Ascending aorta (tissue), 2 donors: ENCODE measurements around the gene DYNLT1. TPM values are rescaled to one million over a fixed set of nuclear protein-coding genes. Genes with fewer than 3 reads are reported as not detected.

Experiments
- DNase-seq, 2 donors: peaks; one replicate each; pipeline ENCODE4 v3.0.0-alpha.2; 2019; ENCODE audit warnings: low spot score in 2 of 2
- H3K27ac ChIP-seq, 2 donors: fragments of 200-600 bp; sonication (generic); one replicate each; pipeline ENCODE4 v1.5.1; 2016 to 2017; ENCODE audit warnings: mild to moderate bottlenecking in 1 of 2
- H3K27me3 ChIP-seq: fragments of 200-600 bp; sonication (generic); one replicate; pipeline ENCODE4 v1.5.1; 2017
- H3K36me3 ChIP-seq, 2 donors: fragments of 200-600 bp; sonication (generic); one replicate each; pipeline ENCODE4 v1.5.1; 2016
- H3K4me1 ChIP-seq, 2 donors: fragments of 200-600 bp; sonication (generic); one replicate each; pipeline ENCODE4 v1.5.1; 2016 to 2017; ENCODE audit warnings: mild to moderate bottlenecking in 1 of 2
- H3K4me3 ChIP-seq, 2 donors: fragments of 200-600 bp; sonication (generic); one replicate each; pipeline ENCODE4 v1.5.1; 2016 to 2017; ENCODE audit warnings: mild to moderate bottlenecking in 1 of 2
- H3K9me3 ChIP-seq, 2 donors: fragments of 200-600 bp; sonication (generic); one replicate each; pipeline ENCODE4 v1.5.1; 2016
- intact Hi-C: fragments of 100-400 bp; cut with DNase I; formaldehyde crosslinking; loops from one replicate; pipeline ENCODE4 v1.15.1; 2023
- total RNA-seq: library from RNA; depleted of rRNA; stranded (reverse); fragments of >200 nt; gene quantifications from one replicate; pipeline ENCODE4 v1.1.0, GENCODE V29; 2016
- TF ChIP-seq, protein P1 (sequence below), 3 experiments: fragments of 200-600 bp in 2 of 3; fragments of 450-650 bp in 1 of 3; sonication (generic) in 2 of 3; IDR thresholded peaks; one replicate each; pipeline ENCODE4 v1.5.1; 2016 to 2019; ENCODE audit warnings: antibody characterized with exemption in 3 of 3, mild to moderate bottlenecking in 1 of 3, moderate library complexity in 1 of 3

DYNLT1 gene
- total RNA-seq, 1 donor from 2014 or later = 5.7 TPM

DNA sequence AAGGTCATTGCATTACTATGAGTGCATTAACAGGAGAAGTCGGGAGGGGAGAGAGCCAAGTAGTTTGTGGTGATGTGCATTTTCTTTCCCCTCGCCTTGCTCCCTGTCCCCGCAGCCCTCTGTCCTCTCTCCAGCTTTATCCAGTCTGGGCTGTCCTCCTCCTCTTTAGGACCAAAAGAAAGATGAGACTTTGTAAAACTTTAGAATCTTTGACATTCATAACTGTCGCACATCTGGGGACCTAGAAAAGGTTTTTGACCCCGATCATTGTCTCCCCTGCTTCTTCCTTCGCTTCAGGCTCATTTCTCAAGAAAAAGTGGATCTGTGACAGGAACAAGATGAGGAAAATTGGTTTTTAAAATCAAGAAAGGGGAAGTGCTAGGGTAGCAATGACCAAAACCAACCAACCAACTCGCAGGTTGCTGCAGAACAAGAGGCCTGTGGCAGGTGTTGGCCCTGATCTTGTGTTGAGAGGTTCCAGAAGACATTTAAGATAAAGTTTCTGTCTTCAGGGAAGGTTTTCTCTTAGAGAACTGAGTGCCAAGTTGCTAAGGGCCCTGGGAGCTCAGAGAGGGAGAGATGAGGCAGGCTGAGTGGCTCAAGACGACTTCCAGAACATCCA lies 22.9 kb upstream of the DYNLT1 start:
- Histone ChIP-seq H3K36me3 (no peaks in the 10 kb centered on the region), H3K27me3 (no peaks in the 10 kb centered on the region), H3K27ac (peak overlapping the region in 1 of 2 donors; percentile 41), H3K4me3 (no peak overlapping the region), H3K9me3 (no peaks in the 10 kb centered on the region), H3K4me1 (no peaks in the 10 kb centered on the region)
- intact Hi-C loops = no loop called here
- DNase-seq = no peak
- TF ChIP-seq, protein P1, sequence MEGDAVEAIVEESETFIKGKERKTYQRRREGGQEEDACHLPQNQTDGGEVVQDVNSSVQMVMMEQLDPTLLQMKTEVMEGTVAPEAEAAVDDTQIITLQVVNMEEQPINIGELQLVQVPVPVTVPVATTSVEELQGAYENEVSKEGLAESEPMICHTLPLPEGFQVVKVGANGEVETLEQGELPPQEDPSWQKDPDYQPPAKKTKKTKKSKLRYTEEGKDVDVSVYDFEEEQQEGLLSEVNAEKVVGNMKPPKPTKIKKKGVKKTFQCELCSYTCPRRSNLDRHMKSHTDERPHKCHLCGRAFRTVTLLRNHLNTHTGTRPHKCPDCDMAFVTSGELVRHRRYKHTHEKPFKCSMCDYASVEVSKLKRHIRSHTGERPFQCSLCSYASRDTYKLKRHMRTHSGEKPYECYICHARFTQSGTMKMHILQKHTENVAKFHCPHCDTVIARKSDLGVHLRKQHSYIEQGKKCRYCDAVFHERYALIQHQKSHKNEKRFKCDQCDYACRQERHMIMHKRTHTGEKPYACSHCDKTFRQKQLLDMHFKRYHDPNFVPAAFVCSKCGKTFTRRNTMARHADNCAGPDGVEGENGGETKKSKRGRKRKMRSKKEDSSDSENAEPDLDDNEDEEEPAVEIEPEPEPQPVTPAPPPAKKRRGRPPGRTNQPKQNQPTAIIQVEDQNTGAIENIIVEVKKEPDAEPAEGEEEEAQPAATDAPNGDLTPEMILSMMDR (IDR thresholded peaks at IDR 0.05) = no peak

DNA sequence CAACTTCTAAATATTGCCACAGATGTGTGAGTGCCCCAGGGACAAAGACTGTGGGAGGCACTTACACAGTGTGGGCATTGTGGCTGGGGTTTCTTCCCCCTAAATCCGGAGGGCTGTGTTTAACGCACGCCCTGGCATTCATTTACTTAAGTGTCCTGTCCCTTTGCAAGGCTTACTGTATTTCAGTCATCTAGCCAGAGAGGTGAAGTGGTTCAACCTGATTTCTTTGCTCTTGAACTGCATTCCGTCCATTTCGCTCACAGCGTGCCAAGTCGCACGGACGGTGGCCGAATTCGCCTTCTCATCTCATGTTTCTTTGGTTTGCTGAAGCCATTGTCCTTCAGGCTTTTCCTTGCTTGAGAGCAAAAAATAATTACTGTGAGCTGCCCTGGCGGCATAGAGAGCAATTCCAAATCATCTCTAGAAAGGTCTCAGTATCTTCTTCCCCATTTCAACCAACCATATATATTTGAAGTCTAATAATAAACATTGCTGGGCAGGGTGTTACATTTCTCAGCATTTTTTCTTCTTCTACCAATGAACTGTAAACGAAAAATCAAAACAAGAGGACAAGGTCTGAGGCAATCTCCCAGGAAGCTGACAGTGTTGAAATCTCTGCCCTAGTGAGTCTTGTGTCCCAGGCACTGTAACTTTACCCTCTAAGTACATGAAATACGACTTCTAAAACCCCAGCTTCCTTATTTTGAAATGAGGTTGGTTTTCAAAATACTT lies 22.3 kb upstream of the DYNLT1 start:
- no peak overlapping the region for H3K4me3 ChIP-seq
- intact Hi-C loops = no loop called here
- H3K27ac ChIP-seq = no peak overlapping the region
- DNase-seq = peak in 1 of 2 donors; percentile 62
- no peaks in the 10 kb centered on the region for H3K4me1 ChIP-seq
- no peaks in the 10 kb centered on the region for H3K36me3 ChIP-seq
- H3K9me3 ChIP-seq = no peaks in the 10 kb centered on the region
- no peaks in the 10 kb centered on the region for H3K27me3 ChIP-seq
- TF ChIP-seq, protein P1 (IDR thresholded peaks at IDR 0.05) = no peak

DNA sequence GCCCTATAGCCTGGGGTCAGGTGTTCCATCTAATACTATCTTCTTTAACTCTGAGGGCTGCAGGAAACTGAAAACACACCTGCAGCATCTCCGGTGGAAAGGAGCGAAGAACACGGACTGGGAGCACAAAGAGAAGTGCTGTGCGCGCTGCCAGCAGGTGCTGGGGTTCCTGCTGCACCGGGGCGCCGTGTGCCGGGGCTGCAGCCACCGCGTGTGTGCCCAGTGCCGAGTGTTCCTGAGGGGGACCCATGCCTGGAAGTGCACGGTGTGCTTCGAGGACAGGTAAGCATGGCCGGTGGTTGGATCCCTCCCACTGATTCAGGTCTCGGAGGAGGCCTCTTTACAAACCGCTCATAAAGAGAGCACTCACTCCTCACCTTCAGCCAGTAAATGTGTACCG lies 20.8 kb upstream of the DYNLT1 start:
- no peaks in the 10 kb centered on the region for H3K4me1 ChIP-seq
- H3K36me3 ChIP-seq = no peaks in the 10 kb centered on the region
- no peaks in the 10 kb centered on the region for H3K27me3 ChIP-seq
- no peak overlapping the region for H3K4me3 ChIP-seq
- intact Hi-C loops = no loop called here
- no peaks in the 10 kb centered on the region for H3K9me3 ChIP-seq
- TF ChIP-seq, protein P1 (IDR thresholded peaks at IDR 0.05) = no peak
- no peak overlapping the region for H3K27ac ChIP-seq
- peak in 1 of 2 donors; percentile 51 for DNase-seq

- DNase-seq = peak in 1 of 2 donors; percentile 56
- Histone ChIP-seq H3K9me3 (no peaks in the 10 kb centered on the region), H3K4me1 (no peaks in the 10 kb centered on the region), H3K4me3 (peak overlapping the region in 1 of 2 donors; percentile 8), H3K27me3 (no peaks in the 10 kb centered on the region), H3K36me3 (no peaks in the 10 kb centered on the region), H3K27ac (no peak overlapping the region)
- TF ChIP-seq, protein P1 (IDR thresholded peaks at IDR 0.05) = no peak
- intact Hi-C loops = no loop called here
Measured at GRCh38 chr6:158663625-158664165, 19.2 kb upstream of the DYNLT1 start.

GRCh38 chr6:158662954-158663624 lies 18.5 kb upstream of the DYNLT1 start:
- H3K4me3 ChIP-seq = peak overlapping the region in 1 of 2 donors; percentile 8
- intact Hi-C loops = no loop called here
- H3K27ac ChIP-seq = no peak overlapping the region
- H3K9me3 ChIP-seq = no peaks in the 10 kb centered on the region
- DNase-seq = peak in 1 of 2 donors; percentile 57
- no peaks in the 10 kb centered on the region for H3K36me3 ChIP-seq
- no peaks in the 10 kb centered on the region for H3K27me3 ChIP-seq
- H3K4me1 ChIP-seq = no peaks in the 10 kb centered on the region
- TF ChIP-seq, protein P1 (IDR thresholded peaks at IDR 0.05) = no peak
